ENCODE data around the gene CACNA2D1. TPM values are rescaled to one million over a fixed set of nuclear protein-coding genes. Genes with fewer than 3 reads are reported as not detected.
"Not testable (repeated sequence)": the region's sequence is repeated elsewhere in the genome, so short reads cannot be mapped to it uniquely, and the experiment has no call there.

CACNA2D1 gene
- polyA plus RNA-seq, 6 donors from 2014 or later, result not detected

DNA sequence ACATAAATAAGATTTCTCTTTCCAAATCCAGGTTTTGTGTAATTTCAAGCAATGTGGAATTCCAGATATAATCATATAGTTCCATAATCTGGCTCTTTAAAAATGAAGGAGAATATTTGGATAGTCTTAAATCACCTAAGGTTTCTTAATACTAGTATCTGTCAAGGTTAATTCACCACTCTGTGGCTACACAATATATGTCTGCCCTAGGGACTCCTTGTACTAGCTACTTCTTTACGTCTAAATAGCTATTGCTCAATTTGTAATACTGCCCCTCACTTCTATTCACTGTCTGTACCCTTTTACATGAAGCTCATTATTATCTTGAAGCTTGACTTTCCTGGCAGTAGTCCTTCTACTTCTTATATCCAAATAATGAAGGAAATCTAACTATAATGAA lies 47.2 kb downstream of the CACNA2D1 start:
- H3K27me3 Mint-ChIP-seq, result no peaks in the 10 kb centered on the region
- no peak overlapping the region for H3K4me3 Mint-ChIP-seq
- peaks cover 0 to 4% (median 0%) of the 10 kb centered on the region in 7 donors for H3K9me3 Mint-ChIP-seq
- no peak for DNase-seq
- no peaks in the 10 kb centered on the region for H3K4me1 Mint-ChIP-seq
- ATAC-seq (ENCODE audit: low read depth in 2 of 2), result no peak
- H3K36me3 Mint-ChIP-seq, result no peaks in the 10 kb centered on the region
- H3K27ac Mint-ChIP-seq, result no peak overlapping the region

DNA sequence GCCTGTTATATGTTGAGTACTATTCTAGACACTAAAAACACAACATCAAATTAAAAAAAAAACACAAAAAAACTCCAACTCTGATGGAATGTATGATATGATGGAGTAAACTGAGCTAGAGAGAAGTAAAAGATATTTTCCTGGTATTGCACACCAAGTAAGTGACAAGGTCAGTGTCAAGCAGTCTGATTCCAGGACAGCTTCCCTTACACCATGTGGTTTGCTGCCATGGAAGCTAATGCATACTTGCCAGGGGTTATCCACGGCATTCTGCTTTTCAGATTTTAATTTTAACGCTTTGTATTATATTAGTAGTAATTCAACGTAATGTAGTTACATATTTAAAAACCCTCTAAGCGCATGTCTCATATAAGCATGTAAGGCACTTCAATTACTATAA lies 48.4 kb downstream of the CACNA2D1 start:
- ATAC-seq (ENCODE audit: low read depth in 2 of 2) (no peak), DNase-seq (no peak)
- H3K4me3 Mint-ChIP-seq, result no peak overlapping the region
- no peaks in the 10 kb centered on the region for H3K27me3 Mint-ChIP-seq
- H3K36me3 Mint-ChIP-seq, result no peaks in the 10 kb centered on the region
- H3K4me1 Mint-ChIP-seq, result no peaks in the 10 kb centered on the region
- peaks cover 0 to 4% (median 0%) of the 10 kb centered on the region in 7 donors for H3K9me3 Mint-ChIP-seq
- no peak overlapping the region for H3K27ac Mint-ChIP-seq

DNA sequence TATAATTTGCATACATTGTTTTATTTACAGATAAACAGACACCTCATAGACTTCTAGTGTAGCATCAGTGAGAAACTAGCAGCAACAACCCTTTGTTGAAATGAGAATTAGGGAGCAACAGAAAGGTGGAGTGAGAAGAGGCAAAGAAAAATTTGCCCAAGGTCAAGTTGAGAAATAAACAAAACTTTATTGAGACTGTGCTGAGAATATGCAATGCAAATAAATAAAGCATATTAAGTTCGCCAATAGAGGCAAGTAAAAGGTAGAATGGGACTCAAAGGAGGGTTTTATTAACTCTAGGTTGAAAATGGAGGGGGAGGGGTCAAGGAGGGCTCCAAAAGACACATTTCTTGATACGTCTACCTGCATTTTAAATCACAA lies 49.7 kb downstream of the CACNA2D1 start:
- Mint-ChIP-seq H3K4me3 (no peak overlapping the region), H3K27me3 (no peaks in the 10 kb centered on the region), H3K36me3 (no peaks in the 10 kb centered on the region), H3K27ac (peak overlapping the region in 2 of 6 donors; percentile 25 to 65), H3K9me3 (peaks cover 0 to 1% (median 0%) of the 10 kb centered on the region in 7 donors), H3K4me1 (no peaks in the 10 kb centered on the region)
- ATAC-seq (ENCODE audit: low read depth in 2 of 2) (no peak), DNase-seq (no peak)

DNA sequence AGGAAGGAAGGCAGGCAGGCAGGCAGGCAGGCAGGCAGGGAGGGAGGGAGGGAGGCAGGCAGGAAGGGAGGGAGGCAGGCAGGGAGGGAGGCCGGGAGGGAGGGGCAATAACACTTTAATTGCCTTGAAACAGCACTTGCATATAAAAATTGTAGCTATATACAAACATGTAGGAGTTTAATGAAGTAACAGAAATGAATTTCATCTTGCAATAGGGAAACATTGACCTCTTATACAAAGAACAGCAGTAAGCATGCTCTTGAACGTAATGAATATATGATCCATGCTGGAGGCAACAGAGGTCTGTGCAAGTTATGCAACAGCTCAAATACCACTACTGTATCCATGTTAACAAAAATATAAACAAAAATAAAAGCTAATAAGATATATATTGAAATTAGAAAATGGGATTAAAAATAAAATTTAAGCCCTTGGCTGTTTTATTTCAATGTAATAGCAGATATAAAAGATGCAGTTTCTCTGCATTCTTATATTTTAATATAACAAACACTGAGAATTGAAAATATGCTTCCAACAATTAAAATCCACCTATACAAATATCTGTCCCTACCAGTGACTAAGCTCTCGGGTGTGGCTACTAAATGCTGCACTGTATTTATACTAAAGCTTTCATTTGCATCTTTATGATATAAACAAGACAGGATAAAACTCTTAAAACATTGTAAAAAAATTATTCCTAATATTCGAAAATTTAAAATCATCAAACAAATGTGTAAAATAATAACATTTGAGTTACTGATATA lies 50.3 kb downstream of the CACNA2D1 start:
- H3K27ac Mint-ChIP-seq, result peak overlapping the region in 1 of 6 donors; percentile 25
- H3K4me1 Mint-ChIP-seq, result no peaks in the 10 kb centered on the region
- DNase-seq (no peak), ATAC-seq (ENCODE audit: low read depth in 2 of 2) (no peak)
- H3K9me3 Mint-ChIP-seq, result no peaks in the 10 kb centered on the region
- no peaks in the 10 kb centered on the region for H3K36me3 Mint-ChIP-seq
- H3K27me3 Mint-ChIP-seq, result no peaks in the 10 kb centered on the region
- H3K4me3 Mint-ChIP-seq, result no peak overlapping the region

DNA sequence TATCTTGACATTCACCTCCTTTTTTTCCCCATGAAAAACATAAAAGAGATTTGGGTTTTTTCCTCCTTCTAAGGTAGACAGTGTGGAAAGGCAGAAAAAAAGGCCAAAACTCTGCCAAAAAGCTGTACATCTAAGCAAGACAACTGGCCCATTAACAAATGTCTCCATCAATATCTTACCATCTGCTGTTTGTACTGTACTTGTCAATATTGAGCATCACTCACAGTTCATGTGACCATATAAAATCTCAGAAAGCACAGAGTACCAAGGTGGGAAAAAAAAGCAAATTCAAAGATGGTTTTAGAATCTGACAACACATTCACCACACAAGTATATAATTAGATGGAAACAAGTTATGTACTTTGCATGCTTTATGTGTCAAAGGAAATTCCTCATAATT lies 52.6 kb downstream of the CACNA2D1 start:
- Mint-ChIP-seq H3K27me3 (no peaks in the 10 kb centered on the region), H3K4me3 (no peak overlapping the region), H3K9me3 (peaks cover 0 to 1% (median 0%) of the 10 kb centered on the region in 7 donors), H3K27ac (no peak overlapping the region), H3K4me1 (no peaks in the 10 kb centered on the region), H3K36me3 (no peaks in the 10 kb centered on the region)
- DNase-seq (no peak), ATAC-seq (ENCODE audit: low read depth in 2 of 2) (no peak)

DNA sequence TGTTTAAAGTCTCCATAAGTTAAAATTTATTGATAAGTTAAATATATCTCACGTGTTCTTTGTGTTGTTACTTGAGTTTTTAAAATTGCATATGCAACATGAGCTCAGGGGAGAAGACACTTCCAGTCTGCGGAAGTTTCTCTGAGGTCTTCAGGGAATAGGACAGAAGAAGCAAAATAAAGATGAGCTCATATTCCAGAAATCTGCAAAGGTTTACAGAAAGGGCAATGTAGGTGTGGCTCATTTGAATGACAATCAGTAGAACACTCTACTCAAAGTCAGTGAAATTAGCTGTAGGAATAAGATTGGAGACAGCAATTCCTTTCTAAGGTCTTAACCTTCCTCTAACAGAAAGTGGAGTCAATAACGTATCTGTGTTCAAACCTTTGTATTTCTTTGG lies 53.7 kb downstream of the CACNA2D1 start:
- no peak overlapping the region for H3K4me3 Mint-ChIP-seq
- no peaks in the 10 kb centered on the region for H3K4me1 Mint-ChIP-seq
- DNase-seq, result no peak
- no peaks in the 10 kb centered on the region for H3K27me3 Mint-ChIP-seq
- no peaks in the 10 kb centered on the region for H3K36me3 Mint-ChIP-seq
- no peak for ATAC-seq (ENCODE audit: low read depth in 2 of 2)
- no peak overlapping the region for H3K27ac Mint-ChIP-seq
- H3K9me3 Mint-ChIP-seq, result peaks cover 0 to 1% (median 0%) of the 10 kb centered on the region in 7 donors

DNA sequence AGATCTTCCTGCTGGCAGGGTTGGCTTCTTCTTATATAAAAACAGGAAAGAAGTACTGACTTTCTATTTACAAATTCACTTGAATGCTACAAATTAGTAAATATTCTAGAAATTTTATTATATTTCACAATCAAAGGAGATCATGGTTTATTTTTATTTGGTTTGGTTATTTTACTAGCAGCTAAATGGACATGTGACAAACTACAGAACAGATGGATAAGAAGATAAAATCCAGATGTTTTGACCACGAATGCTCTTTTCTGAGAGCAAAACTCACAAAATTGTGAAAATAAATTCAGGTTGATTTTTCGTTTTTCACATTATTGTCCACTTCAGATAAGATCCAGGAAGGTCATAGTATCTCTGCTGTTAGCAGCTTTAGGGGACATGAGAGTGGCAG lies 55.4 kb downstream of the CACNA2D1 start:
- ATAC-seq (ENCODE audit: low read depth in 2 of 2) (no peak), DNase-seq (no peak)
- Mint-ChIP-seq H3K27ac (no peak overlapping the region), H3K4me1 (no peaks in the 10 kb centered on the region), H3K27me3 (no peaks in the 10 kb centered on the region), H3K4me3 (no peak overlapping the region), H3K9me3 (peaks cover 0 to 1% (median 0%) of the 10 kb centered on the region in 7 donors), H3K36me3 (no peaks in the 10 kb centered on the region)

DNA sequence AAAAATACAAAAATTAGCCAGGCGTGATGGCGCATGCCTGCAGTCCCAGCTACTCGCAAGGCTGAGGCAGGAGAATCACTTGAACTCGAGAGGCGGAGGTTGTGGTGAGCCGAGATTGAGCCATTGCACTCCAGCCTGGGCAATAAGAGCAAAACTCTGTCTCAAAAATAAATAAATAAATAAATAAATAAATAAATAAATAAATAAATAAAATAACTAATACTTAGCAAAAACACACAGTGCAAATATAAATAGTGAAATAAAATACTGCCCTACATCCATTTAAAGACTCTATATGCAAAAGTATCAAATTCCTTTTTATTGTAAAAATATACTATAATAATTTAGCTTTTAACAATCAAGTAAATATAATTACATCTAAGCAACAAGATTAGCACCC lies 57.0 kb downstream of the CACNA2D1 start:
- not testable (repeated sequence) for ATAC-seq (ENCODE audit: low read depth in 2 of 2); H3K4me3 Mint-ChIP-seq; H3K36me3 Mint-ChIP-seq; H3K4me1 Mint-ChIP-seq; H3K9me3 Mint-ChIP-seq; H3K27me3 Mint-ChIP-seq; DNase-seq; H3K27ac Mint-ChIP-seq

DNA sequence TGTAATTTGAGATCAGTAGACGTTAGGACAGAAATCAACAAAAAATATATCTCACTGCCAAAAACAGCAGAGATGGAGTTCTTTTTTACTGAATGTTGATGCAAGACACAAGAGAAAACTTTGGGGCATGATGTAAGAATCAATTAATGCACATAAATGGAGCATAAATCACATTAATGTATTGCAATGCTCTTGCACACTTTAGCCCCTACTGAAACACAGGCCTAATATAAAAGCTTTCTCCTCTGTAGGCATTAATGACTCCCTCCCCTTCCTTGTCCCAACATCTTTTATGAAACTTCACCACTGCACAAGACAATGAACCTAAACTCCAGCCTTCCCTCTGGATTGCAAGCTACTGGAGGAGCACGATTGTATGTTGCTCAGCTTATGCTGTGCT lies 58.8 kb downstream of the CACNA2D1 start:
- Mint-ChIP-seq H3K4me1 (no peaks in the 10 kb centered on the region), H3K27ac (no peak overlapping the region), H3K27me3 (no peaks in the 10 kb centered on the region), H3K4me3 (no peak overlapping the region), H3K9me3 (peaks cover 0 to 1% (median 0%) of the 10 kb centered on the region in 7 donors), H3K36me3 (no peaks in the 10 kb centered on the region)
- DNase-seq (no peak), ATAC-seq (ENCODE audit: low read depth in 2 of 2) (no peak)

DNA sequence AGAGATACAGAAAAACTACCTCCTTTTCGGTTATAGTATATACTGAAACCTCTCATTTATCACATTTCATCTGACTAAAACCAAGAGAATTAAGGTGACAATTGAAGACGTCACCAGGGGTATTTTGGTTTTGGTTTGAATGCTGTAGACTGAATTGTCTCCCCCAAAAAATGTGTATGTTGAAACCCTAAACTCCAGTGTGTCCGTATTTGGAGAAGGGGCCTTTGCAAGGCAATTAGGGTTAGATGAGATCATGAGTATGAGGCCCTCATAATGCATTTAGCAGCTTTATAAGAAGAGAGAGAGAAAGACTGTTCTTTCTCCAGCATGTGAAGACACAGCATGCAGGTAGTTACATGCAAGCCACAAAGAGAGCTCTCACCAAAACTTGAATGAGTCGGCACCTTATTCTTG lies 59.5 kb downstream of the CACNA2D1 start:
- Mint-ChIP-seq H3K9me3 (peaks cover 0 to 1% (median 0%) of the 10 kb centered on the region in 7 donors), H3K27ac (no peak overlapping the region), H3K36me3 (no peaks in the 10 kb centered on the region), H3K4me1 (no peaks in the 10 kb centered on the region), H3K27me3 (no peaks in the 10 kb centered on the region), H3K4me3 (no peak overlapping the region)
- no peak for ATAC-seq (ENCODE audit: low read depth in 2 of 2)
- DNase-seq, result no peak

DNA sequence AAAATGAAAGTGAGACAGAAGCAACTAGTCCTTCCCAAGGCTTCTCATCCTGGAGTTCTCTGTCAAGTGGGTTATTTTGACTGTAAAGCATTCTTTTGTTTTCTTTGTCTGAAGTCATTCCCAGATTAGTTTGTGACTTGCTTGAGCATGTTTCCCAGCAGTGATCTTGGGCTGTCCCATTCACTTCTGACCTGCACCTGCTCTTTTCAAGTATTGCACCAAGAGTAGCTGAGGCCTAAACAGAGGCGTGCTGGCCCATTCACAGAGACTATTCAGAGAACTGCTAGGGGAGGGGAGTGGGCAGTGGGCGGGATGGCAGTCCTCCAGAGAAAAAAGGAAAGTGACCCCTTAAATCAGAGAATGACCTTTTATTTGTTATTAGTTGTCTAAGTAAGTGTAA lies 61.3 kb downstream of the CACNA2D1 start:
- Mint-ChIP-seq H3K9me3 (peaks cover 0 to 1% (median 0%) of the 10 kb centered on the region in 7 donors), H3K27me3 (no peaks in the 10 kb centered on the region), H3K27ac (no peak overlapping the region), H3K36me3 (no peaks in the 10 kb centered on the region), H3K4me1 (no peaks in the 10 kb centered on the region), H3K4me3 (no peak overlapping the region)
- DNase-seq (no peak), ATAC-seq (ENCODE audit: low read depth in 2 of 2) (no peak)

DNA sequence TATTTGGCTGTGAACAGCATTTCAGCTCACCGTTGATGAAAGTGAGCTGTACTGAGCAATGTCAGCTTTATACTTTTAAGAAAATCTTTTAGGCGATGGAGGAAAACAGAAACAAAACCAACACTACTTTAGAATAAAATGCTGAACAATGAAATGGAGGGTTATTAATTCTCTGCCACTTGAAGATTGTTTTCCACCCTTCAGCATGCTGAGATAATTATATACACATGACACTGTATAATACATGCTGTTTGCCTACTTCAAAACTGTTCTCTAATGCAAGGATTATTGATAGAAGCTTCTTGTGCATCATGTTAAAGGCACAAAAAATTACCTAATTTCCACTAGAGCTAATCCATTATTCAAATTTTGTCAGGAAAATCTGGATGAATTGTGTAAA lies 66.8 kb downstream of the CACNA2D1 start:
- Mint-ChIP-seq H3K4me1 (no peaks in the 10 kb centered on the region), H3K27ac (no peak overlapping the region), H3K36me3 (no peaks in the 10 kb centered on the region), H3K9me3 (peaks cover 0 to 5% (median 0%) of the 10 kb centered on the region in 7 donors), H3K27me3 (no peaks in the 10 kb centered on the region), H3K4me3 (no peak overlapping the region)
- no peak for ATAC-seq (ENCODE audit: low read depth in 2 of 2)
- DNase-seq, result no peak

DNA sequence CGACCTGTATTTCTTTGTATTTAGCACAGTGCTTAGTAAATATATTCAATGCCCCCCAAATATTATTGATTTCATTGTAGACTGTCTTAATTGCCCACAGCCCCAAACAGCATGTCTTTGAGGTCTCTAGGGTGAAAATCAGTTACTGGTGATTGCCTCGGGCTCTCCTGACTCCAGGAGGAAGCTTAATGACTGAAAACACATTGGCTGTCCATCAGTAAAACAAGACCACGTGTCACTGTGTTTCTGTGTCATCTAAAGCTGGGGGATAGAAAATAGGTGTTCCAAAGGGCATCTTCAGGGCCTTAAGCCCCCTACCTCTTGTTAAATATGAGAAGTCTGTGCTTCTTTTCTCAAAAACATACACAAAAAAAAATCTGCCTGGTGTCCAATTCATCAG lies 67.9 kb downstream of the CACNA2D1 start:
- Mint-ChIP-seq H3K36me3 (no peaks in the 10 kb centered on the region), H3K4me1 (no peaks in the 10 kb centered on the region), H3K9me3 (peaks cover 0 to 5% (median 0%) of the 10 kb centered on the region in 7 donors), H3K27me3 (no peaks in the 10 kb centered on the region), H3K4me3 (no peak overlapping the region), H3K27ac (no peak overlapping the region)
- ATAC-seq (ENCODE audit: low read depth in 2 of 2), result no peak
- no peak for DNase-seq

DNA sequence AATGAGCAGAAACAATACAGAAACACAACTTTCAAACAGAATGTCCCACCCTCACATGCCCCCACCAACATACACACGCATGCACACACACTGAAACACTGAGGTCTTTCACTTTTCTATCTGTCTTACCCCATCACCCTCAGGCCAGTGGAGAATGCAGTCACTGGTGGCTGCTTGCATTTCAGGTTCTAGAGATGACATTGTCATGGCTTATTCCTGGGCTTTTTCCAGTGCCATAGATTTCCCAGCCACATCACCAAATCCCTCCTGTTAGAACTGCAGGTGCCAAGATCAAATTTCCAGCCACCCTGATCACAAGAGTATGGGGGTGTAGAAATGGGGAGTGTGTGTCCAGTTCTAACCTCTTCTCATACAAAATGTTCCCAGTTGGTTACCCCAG lies 68.4 kb downstream of the CACNA2D1 start:
- ATAC-seq (ENCODE audit: low read depth in 2 of 2) (no peak), DNase-seq (no peak)
- Mint-ChIP-seq H3K36me3 (no peaks in the 10 kb centered on the region), H3K4me3 (no peak overlapping the region), H3K4me1 (no peaks in the 10 kb centered on the region), H3K9me3 (peaks cover 0 to 5% (median 0%) of the 10 kb centered on the region in 7 donors), H3K27ac (no peak overlapping the region), H3K27me3 (no peaks in the 10 kb centered on the region)
